Heart left ventricle (tissue), 13 donors: ENCODE data around the gene MFNG.

Source experiments
- POLR2A ChIP-seq, 2 donors: fragments of 450-650 bp; IDR thresholded peaks; one replicate each; pipeline ENCODE4 v1.6.1; 2017; ENCODE audit warnings: antibody characterized with exemption in 2 of 2, mild to moderate bottlenecking in 2 of 2, moderate library complexity in 2 of 2
- TF ChIP-seq, protein P1 (sequence below), 12 donors: fragments of 200-600 bp; sonication (generic) in 4 of 12; IDR thresholded peaks; one replicate each; pipeline versions ENCODE4 v1.5.0 to v1.8.0; 2018 to 2022; ENCODE audit warnings: antibody characterized with exemption in 12 of 12, mild to moderate bottlenecking in 5 of 12
- donor health status: ischemic (EF 13 %, LVEDD 7.1; RV severe dilation, severe dysfunction).
- donor health status: DM: no; HTN: yes; CAD: no.
- donor health status: DM: no; HTN: no; CAD: no.
- donor health status: ischemic (EF 25% LVEDD 6.9; RV normal size, moderate dysfunction).
- donor health status: ischemic (EF 25% LVEDD 5.7; RV mildly dilated, moderate dysfunction).
- donor health status: ischemic (EF 35%, LVEDD 5.7; RV mildly dilated, moderate dysfunction).
- donor health status: nonischemic (EF 11% LVEDD 7.7; RV severe dilation, severe dysfunction).
- donor health status: DM: yes; HTN: yes; CAD: no.
- donor health status: PGD.
- donor health status: ischemic (EF 29% LVEDD 5.4; RV normal size, mild dysfunction).
- donor health status: nonischemic (EF 23%, LVEDD 6.1; RV moderate dilation, normal function).

DNA sequence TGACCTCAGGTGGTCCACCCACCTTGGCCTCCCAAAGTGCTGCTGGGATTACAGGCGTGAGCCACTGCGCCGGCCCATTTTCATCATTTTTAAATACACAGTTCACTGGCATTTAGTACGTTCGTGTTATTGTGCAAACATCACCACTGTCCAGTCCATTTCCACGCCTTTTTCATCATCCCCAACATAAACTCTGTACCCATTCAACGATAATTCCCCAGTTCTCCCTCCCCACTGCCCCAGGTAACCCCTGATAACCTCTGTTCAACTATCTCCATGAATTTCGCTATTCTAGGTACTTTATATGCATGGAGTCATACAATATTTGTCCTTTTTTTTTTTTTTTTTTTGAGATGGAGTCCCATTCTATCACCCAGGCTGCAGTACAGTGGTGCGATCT lies 40.7 kb downstream of the MFNG start:
- TF ChIP-seq, protein P1, sequence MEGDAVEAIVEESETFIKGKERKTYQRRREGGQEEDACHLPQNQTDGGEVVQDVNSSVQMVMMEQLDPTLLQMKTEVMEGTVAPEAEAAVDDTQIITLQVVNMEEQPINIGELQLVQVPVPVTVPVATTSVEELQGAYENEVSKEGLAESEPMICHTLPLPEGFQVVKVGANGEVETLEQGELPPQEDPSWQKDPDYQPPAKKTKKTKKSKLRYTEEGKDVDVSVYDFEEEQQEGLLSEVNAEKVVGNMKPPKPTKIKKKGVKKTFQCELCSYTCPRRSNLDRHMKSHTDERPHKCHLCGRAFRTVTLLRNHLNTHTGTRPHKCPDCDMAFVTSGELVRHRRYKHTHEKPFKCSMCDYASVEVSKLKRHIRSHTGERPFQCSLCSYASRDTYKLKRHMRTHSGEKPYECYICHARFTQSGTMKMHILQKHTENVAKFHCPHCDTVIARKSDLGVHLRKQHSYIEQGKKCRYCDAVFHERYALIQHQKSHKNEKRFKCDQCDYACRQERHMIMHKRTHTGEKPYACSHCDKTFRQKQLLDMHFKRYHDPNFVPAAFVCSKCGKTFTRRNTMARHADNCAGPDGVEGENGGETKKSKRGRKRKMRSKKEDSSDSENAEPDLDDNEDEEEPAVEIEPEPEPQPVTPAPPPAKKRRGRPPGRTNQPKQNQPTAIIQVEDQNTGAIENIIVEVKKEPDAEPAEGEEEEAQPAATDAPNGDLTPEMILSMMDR (IDR thresholded peaks at IDR 0.05), result no peak
- no peak for TF ChIP-seq POLR2A (IDR thresholded peaks at IDR 0.05)
